GM12801 (cell line): Measurements from ENCODE around the gene IRAK1BP1.

Source experiments
- CTCF ChIP-seq: IDR thresholded peaks from one replicate; pipeline ENCODE4 v1.5.1; 2011; ENCODE audit warnings: control low read depth; ENCODE audit not compliant: insufficient read length; ENCODE audit errors: extremely low read depth

IRAK1BP1 gene

GRCh38 chr6:78908621-78909020 is 41.3 kb downstream of the IRAK1BP1 start:
- no peak for TF ChIP-seq CTCF

GRCh38 chr6:78909391-78909790 is 42.0 kb downstream of the IRAK1BP1 start:
- TF ChIP-seq CTCF, result no peak

GRCh38 chr6:78910010-78910409 is 42.7 kb downstream of the IRAK1BP1 start:
- TF ChIP-seq CTCF, result no peak

GRCh38 chr6:78910591-78911171 is 43.3 kb downstream of the IRAK1BP1 start:
- TF ChIP-seq CTCF, result no peak

GRCh38 chr6:78911218-78911940 is 44.0 kb downstream of the IRAK1BP1 start:
- no peak for TF ChIP-seq CTCF

- TF ChIP-seq CTCF, result no peak
These were observed 49.1 kb downstream of the IRAK1BP1 start for GRCh38 chr6:78916411-78916810.

- TF ChIP-seq CTCF, result no peak
These were observed 50.4 kb downstream of the IRAK1BP1 start for GRCh38 chr6:78917788-78918187.
